AG10803 (cell line): Measurements from ENCODE around the gene MFNG.

Source experiments
- DNase-seq: peaks from one replicate; pipeline ENCODE4 v3.0.0; 2010; ENCODE audit warnings: low read depth
- H3K4me3 ChIP-seq: 2 replicates; pipeline ENCODE4 v1.5.1; 2011; ENCODE audit warnings: mild to moderate bottlenecking, low read length, control low read depth
- TF ChIP-seq, protein P1 (sequence below): conservative IDR thresholded peaks from 2 replicates; pipeline ENCODE4 v1.5.1; 2011; ENCODE audit warnings: mild to moderate bottlenecking, low read length, control low read depth, inconsistent platforms

MFNG gene

DNA sequence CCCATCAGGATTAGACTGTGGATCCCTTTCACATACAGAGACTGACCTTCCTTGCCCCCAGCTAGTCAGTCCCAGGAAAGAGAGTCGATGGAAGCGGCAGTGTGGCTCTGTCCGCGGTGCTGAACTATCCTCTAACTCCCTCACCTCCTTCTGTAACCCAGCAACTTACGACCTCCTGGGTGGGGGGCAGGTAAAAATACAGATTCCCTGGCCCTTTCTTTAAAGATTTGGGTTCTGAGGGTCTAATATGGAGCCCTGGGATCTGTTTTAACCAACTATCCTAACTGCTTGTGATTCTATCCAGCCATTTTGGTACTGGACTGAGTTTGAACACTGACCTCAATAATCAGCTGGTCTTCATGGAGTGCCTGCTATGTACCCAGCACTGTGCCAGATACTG is 23.2 kb downstream of the MFNG start:
- TF ChIP-seq, protein P1, sequence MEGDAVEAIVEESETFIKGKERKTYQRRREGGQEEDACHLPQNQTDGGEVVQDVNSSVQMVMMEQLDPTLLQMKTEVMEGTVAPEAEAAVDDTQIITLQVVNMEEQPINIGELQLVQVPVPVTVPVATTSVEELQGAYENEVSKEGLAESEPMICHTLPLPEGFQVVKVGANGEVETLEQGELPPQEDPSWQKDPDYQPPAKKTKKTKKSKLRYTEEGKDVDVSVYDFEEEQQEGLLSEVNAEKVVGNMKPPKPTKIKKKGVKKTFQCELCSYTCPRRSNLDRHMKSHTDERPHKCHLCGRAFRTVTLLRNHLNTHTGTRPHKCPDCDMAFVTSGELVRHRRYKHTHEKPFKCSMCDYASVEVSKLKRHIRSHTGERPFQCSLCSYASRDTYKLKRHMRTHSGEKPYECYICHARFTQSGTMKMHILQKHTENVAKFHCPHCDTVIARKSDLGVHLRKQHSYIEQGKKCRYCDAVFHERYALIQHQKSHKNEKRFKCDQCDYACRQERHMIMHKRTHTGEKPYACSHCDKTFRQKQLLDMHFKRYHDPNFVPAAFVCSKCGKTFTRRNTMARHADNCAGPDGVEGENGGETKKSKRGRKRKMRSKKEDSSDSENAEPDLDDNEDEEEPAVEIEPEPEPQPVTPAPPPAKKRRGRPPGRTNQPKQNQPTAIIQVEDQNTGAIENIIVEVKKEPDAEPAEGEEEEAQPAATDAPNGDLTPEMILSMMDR, result no peak
- H3K4me3 ChIP-seq, result no peak overlapping the region
- peak; percentile 23 for DNase-seq

DNA sequence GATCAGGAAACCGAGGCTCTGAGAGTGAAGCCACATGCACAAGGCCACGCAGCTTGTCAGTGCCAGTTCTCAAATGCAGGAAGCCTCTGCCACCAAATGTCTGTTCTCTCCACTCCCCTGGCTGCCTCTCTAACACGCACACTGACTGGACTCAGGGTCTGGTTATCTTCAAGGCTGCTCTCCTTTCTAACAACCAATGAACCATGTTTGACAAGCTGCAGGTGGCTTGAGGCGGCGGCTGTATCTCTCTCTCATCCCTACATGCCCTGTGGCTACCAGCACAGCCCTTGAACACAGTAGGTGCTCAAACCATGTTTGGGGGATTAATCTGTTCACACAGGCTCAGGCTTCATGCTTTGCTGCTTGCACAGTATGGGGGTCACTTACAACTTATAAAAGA is 23.7 kb downstream of the MFNG start:
- H3K4me3 ChIP-seq, result no peak overlapping the region
- no peak for DNase-seq
- TF ChIP-seq, protein P1, result no peak

DNA sequence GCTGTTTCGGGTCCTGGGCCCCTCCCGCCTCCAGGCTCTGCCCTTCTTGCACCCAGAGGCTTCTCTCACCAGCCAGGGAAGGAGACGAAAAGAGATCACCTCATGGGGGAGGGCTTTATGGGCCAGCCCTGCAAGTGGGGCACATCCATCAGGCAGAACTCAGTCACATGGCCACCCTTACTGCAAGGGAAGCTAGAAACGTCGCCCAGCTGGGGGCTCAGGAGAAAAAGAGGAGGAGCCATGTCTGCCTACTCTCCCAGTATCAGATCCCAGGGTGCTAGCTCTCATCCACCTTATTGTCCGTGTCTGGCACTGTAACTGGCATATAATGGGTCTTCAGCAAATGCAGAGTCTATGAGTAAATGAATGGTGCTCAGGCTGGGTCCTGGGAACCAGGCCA is 24.2 kb downstream of the MFNG start:
- TF ChIP-seq, protein P1, result no peak
- DNase-seq, result no peak
- no peak overlapping the region for H3K4me3 ChIP-seq

DNA sequence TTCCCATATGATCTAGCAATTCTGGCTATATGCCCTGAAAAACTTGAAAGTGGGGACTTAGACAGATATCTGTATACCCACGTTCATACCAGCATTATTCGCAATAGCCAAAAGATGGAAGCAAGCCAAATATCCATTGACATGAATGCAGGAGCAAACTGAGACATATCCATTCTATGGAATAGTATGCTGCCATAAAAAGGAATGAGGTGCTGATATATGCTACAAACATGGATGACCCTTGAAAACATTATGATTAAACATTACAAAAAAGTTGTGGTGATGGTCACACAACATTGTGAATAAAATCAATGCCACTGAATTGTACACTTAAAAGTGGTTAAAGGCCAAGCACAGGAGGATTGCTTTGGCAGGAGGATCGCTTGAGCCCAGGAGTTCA is 25.5 kb downstream of the MFNG start:
- DNase-seq, result no peak
- TF ChIP-seq, protein P1, result no peak
- H3K4me3 ChIP-seq, result no peak overlapping the region

DNA sequence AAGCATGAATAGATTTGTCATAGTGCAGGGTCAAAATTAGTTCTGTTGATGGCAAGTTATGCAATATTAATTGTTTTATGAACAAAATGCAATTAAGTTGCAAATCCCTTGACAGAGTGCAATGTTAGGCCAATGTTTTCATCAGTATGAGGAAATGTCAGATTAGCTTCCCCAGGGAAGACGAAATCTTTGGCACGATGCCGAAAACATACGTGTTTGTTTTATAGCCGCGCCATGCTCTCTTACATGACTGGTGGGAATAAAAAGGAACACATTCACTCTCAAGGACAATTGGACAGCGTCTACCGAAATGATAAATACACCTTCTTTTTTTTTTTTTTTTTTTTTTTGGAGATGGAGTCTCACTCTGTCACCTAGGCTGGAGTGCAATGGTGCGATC is 27.0 kb downstream of the MFNG start:
- no peak overlapping the region for H3K4me3 ChIP-seq
- TF ChIP-seq, protein P1, result no peak
- no peak for DNase-seq

DNA sequence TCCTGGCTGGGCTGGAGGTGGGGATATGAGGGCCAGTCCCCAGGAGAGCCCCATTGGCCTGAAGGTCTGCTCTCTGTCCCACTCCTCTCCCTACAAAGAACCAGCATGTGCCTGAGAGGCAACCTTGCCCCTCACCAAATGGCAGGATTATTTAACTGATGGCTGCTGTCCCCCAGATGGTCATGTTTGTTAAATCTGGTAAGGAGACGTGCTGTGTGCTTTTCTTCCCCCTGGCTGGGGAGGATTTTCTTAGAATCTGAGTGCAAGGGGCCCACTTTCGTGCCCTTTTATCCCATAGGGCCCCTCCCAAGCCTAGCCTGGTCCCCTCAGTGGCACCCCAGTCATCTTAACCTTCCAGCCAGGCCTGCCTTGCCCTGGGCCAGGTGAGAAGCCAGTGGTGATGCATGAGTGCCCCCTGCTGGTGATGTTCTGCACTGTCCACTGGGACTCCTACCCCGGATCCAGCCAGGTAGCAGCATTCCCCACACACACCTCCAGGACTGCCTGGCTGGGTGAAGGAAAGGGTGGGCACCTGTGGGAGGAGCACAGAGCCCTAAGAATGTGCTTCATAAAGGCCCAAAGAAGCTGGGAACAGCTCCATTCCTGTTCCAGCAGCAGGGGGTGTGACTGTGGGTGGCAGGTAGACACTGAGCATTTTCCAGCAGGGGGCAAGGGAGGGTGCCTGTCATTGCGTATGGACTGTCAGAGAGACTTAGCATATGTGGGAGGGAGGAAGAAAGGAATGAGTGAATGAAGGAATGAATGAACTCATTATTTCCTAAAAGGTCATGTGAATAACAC is 28.9 kb downstream of the MFNG start:
- peak; percentile 31 for DNase-seq
- TF ChIP-seq, protein P1, result peak; percentile 96
- H3K4me3 ChIP-seq, result no peak overlapping the region

DNA sequence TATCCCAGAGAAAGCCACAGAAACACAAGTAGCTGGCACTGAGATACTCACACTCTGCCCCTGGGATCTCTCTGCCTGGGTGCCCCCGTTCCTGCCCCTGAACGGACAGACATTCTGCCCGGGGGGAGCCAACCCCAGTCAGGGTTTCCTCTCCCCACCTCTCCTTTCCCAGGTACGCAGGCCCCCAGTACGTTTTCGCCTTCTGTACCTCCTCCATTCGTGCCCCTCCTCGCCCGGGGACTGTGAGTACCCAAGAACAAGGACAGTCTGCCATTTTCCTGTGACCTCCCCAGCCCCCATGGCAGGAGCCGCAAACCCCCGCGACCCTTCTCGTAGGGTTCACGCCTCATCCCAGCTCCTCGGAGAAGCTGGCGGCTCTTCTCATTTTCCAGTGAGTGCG is 29.8 kb downstream of the MFNG start:
- TF ChIP-seq, protein P1, result no peak
- no peak for DNase-seq
- no peak overlapping the region for H3K4me3 ChIP-seq
